Body of pancreas (tissue), 4 donors: ENCODE data around the gene CDCA8.

Experiments
- POLR2A ChIP-seq, 3 donors: fragments of 450-650 bp; IDR thresholded peaks; one replicate each; pipeline ENCODE4 v1.6.1; 2016; ENCODE audit warnings: antibody characterized with exemption in 3 of 3, mild to moderate bottlenecking in 2 of 3
- TF ChIP-seq, protein P1 (sequence below), 7 experiments: fragments of 450-650 bp in 4 of 7; fragments of 200-600 bp in 3 of 7; sonication (generic) in 3 of 7; IDR thresholded peaks; one replicate each; pipeline ENCODE4 v1.5.1; 2016 to 2019; ENCODE audit warnings: antibody characterized with exemption in 7 of 7

DNA sequence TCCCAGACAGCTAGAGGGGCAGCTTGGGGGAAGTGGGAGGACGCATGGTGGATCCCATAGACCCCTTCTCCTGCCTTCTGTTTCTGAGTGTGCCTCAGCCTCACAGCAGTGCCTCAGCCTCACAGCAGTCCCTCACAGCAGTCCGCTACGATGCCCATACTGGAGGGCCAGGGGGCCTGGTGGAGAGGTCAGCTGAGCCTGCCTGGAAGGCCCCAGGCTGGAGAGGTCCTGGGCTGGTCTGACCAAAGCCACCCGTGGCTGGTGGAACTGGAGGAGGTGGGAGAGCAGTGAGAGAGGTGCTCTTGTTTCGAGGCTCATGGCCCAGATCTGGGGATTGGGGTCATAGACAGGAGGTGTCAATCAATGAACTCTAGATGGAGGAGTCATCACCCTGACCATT, 41.6 kb upstream of the CDCA8 start:
- no peak for TF ChIP-seq POLR2A (IDR thresholded peaks at IDR 0.05)
- TF ChIP-seq, protein P1, sequence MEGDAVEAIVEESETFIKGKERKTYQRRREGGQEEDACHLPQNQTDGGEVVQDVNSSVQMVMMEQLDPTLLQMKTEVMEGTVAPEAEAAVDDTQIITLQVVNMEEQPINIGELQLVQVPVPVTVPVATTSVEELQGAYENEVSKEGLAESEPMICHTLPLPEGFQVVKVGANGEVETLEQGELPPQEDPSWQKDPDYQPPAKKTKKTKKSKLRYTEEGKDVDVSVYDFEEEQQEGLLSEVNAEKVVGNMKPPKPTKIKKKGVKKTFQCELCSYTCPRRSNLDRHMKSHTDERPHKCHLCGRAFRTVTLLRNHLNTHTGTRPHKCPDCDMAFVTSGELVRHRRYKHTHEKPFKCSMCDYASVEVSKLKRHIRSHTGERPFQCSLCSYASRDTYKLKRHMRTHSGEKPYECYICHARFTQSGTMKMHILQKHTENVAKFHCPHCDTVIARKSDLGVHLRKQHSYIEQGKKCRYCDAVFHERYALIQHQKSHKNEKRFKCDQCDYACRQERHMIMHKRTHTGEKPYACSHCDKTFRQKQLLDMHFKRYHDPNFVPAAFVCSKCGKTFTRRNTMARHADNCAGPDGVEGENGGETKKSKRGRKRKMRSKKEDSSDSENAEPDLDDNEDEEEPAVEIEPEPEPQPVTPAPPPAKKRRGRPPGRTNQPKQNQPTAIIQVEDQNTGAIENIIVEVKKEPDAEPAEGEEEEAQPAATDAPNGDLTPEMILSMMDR (IDR thresholded peaks at IDR 0.05), result no peak
